Fibroblast of villous mesenchyme (primary cell): ENCODE measurements around the gene STIM1. TPM values are rescaled to one million over a fixed set of nuclear protein-coding genes. Genes with fewer than 3 reads are reported as not detected.
A peak's percentile ranks its signal among the peaks of the same experiment; 100 is the strongest.

ENCODE experiments used
- DNase-seq: peaks from one replicate; pipeline ENCODE4 v3.0.0-alpha.2; 2010; ENCODE audit warnings: low read depth
- H3K4me3 ChIP-seq: 2 replicates; pipeline ENCODE4 v1.5.1; 2011; ENCODE audit warnings: low read depth, mild to moderate bottlenecking, low read length
- CTCF ChIP-seq: IDR thresholded peaks from 2 replicates; pipeline ENCODE4 v1.5.1; 2012; ENCODE audit warnings: low read depth, mild to moderate bottlenecking, low read length; ENCODE audit not compliant: insufficient read depth
- total RNA-seq: library from RNA; depleted of rRNA; stranded (reverse); fragments of >200 nt; gene quantifications from 2 replicates; pipeline ENCODE4 v1.2.3, GENCODE V29; 2012

Gene STIM1
- total RNA-seq, 1 donor, result 36.7 TPM

DNA sequence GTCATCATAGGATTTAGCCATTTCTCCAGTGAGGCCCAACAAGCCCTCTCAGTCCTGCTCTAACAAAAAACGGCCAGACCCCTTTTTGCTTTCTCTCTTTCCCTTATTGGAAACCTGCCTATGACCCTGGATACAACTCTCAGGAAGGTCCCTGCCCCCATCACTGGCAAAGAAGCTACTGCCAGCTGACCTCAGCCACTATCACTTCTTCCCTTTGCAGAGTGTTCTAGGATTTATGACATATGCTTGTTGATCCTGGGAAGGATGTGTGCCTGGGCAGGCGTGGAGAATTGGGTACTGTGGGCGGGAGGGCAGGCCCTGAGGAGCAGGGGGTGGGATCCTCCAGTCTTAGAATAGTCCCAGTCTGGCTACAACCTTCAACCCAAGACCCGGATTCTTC lies 39.6 kb upstream of the STIM1 start:
- no peak for DNase-seq
- no peak for TF ChIP-seq CTCF
- no peak overlapping the region for H3K4me3 ChIP-seq

DNA sequence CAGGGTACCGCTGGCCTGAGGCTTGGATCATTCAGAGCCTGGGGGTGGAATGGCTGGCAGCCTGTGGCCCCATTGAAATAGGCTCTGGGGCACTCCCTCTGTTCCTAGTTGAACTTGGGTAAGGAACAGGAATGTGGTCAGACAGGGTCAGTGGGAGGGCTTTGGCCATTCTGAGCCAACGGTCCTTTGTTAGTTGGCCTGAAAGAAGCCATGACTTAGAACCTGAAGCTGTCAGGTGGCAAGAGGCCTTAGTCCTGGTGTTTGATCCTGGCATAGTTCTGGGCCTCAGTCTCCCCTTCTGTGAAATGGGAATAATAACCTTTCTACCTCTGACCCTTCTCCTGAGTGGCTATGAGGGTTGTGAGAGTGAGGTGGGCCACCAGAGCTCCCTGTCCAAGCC lies 38.8 kb upstream of the STIM1 start:
- no peak overlapping the region for H3K4me3 ChIP-seq
- no peak for TF ChIP-seq CTCF
- no peak for DNase-seq

DNA sequence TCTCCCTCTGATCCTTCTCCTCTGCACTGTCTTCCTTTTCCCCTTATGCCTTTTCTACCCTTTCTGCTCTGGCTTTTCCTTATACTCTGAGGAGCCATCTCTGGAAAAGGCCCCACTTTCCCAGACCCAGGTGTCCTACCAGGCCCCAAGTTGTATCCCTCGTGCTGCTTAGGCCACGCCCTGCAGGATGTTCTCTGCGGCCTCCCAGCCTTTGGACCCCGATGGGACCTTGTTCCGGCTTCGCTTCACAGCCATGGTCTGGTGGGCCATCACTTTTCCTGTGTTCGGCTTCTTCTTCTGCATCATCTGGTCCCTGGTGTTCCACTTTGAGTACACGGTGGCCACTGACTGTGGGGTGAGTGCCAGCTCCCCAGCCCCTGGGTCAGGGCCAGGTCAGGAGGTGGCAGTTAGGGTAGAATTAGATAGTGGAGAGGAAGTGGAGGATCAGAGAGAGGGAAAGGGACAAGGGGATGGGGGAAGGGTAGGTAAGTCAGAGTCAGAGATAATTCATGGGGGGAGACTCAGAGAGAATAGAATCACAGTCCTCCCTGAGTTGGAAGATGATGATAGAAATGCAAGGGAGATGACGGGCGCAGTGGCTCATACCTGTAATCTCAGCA lies 38.2 kb upstream of the STIM1 start:
- no peak for TF ChIP-seq CTCF
- DNase-seq, result no peak
- H3K4me3 ChIP-seq, result no peak overlapping the region

- no peak for DNase-seq
- H3K4me3 ChIP-seq, result no peak overlapping the region
- TF ChIP-seq CTCF, result no peak
Measured at GRCh38 chr11:3820971-3821370, 34.5 kb upstream of the STIM1 start.

GRCh38 chr11:3822312-3822711 lies 33.2 kb upstream of the STIM1 start:
- no peak for DNase-seq
- no peak overlapping the region for H3K4me3 ChIP-seq
- no peak for TF ChIP-seq CTCF

GRCh38 chr11:3823303-3823702 lies 32.2 kb upstream of the STIM1 start:
- H3K4me3 ChIP-seq, result no peak overlapping the region
- DNase-seq, result peak; percentile 68
- TF ChIP-seq CTCF, result no peak
